Measurements from ENCODE around the gene SMC3.

SMC3 gene

GRCh38 chr10:110628161-110628560, 60.7 kb downstream of the SMC3 start:
- no peak for TF ChIP-seq TAF1 (IDR thresholded peaks at IDR 0.05; ENCODE audit: low read depth)
- TF ChIP-seq USF1 (IDR thresholded peaks at IDR 0.05) = no peak
- TF ChIP-seq TCF12 (IDR thresholded peaks at IDR 0.05; ENCODE audit: low read depth) = no peak
- TF ChIP-seq MAX (IDR thresholded peaks at IDR 0.05) = no peak
- TF ChIP-seq EP300 (IDR thresholded peaks at IDR 0.05; ENCODE audit: borderline replicate concordance) = no peak
- TF ChIP-seq CEBPB (IDR thresholded peaks at IDR 0.05) = no peak
- TF ChIP-seq EGR1 (IDR thresholded peaks at IDR 0.05) = no peak

GRCh38 chr10:110629680-110630191, 62.2 kb downstream of the SMC3 start:
- no peak for TF ChIP-seq CREB1 (IDR thresholded peaks at IDR 0.05; ENCODE audit: low read depth)
- no peak for TF ChIP-seq ZBTB7A (IDR thresholded peaks at IDR 0.05; ENCODE audit: low read depth)
- peak; percentile 12; the same call in 1 of the 2 replicates for TF ChIP-seq REST (IDR thresholded peaks at IDR 0.05; ENCODE audit: low read depth)
- TF ChIP-seq YY1 (IDR thresholded peaks at IDR 0.05; ENCODE audit: low read depth) = no peak
- TF ChIP-seq EGR1 (IDR thresholded peaks at IDR 0.05) = no peak
- peak; percentile 73; the same call in 1 of the 2 replicates for TF ChIP-seq TCF12 (IDR thresholded peaks at IDR 0.05; ENCODE audit: low read depth)
- 0 out of 2 replicates have a peak, but pooled peaks have one; percentile 22 for TF ChIP-seq TAF1 (IDR thresholded peaks at IDR 0.05; ENCODE audit: low read depth)
- peak; percentile 99 for TF ChIP-seq NFIC (IDR thresholded peaks at IDR 0.05)
- peak; percentile 57 for TF ChIP-seq EP300 (IDR thresholded peaks at IDR 0.05; ENCODE audit: borderline replicate concordance)
- peak; percentile 22; the same call in 1 of the 2 replicates for TF ChIP-seq FOXM1 (IDR thresholded peaks at IDR 0.05; ENCODE audit: borderline replicate concordance, low read depth)
- peak; percentile 63; the same call in 1 of the 2 replicates for TF ChIP-seq TEAD4 (IDR thresholded peaks at IDR 0.05)
- TF ChIP-seq CEBPB (IDR thresholded peaks at IDR 0.05) = 0 out of 2 replicates have a peak, but pooled peaks have one; percentile 20
- TF ChIP-seq MAX (IDR thresholded peaks at IDR 0.05) = peak; percentile 47; the same call in 1 of the 2 replicates

GRCh38 chr10:110631934-110632333, 64.4 kb downstream of the SMC3 start:
- TF ChIP-seq YY1 (IDR thresholded peaks at IDR 0.05; ENCODE audit: low read depth) (no peak), TEAD4 (IDR thresholded peaks at IDR 0.05) (no peak), CREB1 (IDR thresholded peaks at IDR 0.05; ENCODE audit: low read depth) (no peak), CEBPB (IDR thresholded peaks at IDR 0.05) (no peak), EGR1 (IDR thresholded peaks at IDR 0.05) (no peak), MAX (IDR thresholded peaks at IDR 0.05) (no peak), ZBTB7A (IDR thresholded peaks at IDR 0.05; ENCODE audit: low read depth) (no peak), TAF1 (IDR thresholded peaks at IDR 0.05; ENCODE audit: low read depth) (no peak), USF1 (IDR thresholded peaks at IDR 0.05) (no peak), TCF12 (IDR thresholded peaks at IDR 0.05; ENCODE audit: low read depth) (no peak), FOXM1 (IDR thresholded peaks at IDR 0.05; ENCODE audit: borderline replicate concordance, low read depth) (no peak), EP300 (IDR thresholded peaks at IDR 0.05; ENCODE audit: borderline replicate concordance) (no peak), RAD21 (IDR thresholded peaks at IDR 0.05; ENCODE audit: low read depth) (no peak), REST (IDR thresholded peaks at IDR 0.05; ENCODE audit: low read depth) (no peak), NFIC (IDR thresholded peaks at IDR 0.05) (no peak)

GRCh38 chr10:110632591-110633215, 65.2 kb downstream of the SMC3 start:
- TF ChIP-seq RAD21 (IDR thresholded peaks at IDR 0.05; ENCODE audit: low read depth) (no peak), REST (IDR thresholded peaks at IDR 0.05; ENCODE audit: low read depth) (no peak), TEAD4 (IDR thresholded peaks at IDR 0.05) (no peak), MAX (IDR thresholded peaks at IDR 0.05) (no peak), EP300 (IDR thresholded peaks at IDR 0.05; ENCODE audit: borderline replicate concordance) (no peak), NFIC (IDR thresholded peaks at IDR 0.05) (no peak), TAF1 (IDR thresholded peaks at IDR 0.05; ENCODE audit: low read depth) (no peak), USF1 (IDR thresholded peaks at IDR 0.05) (peak; percentile 57; the same call in 1 of the 2 replicates), ZBTB7A (IDR thresholded peaks at IDR 0.05; ENCODE audit: low read depth) (no peak)

All from Ishikawa (cell line).